ENCODE data around the gene LRRC26. TPM values are rescaled to one million over a fixed set of nuclear protein-coding genes. Genes with fewer than 3 reads are reported as not detected.

The LRRC26 gene
- polyA plus RNA-seq, 1 donor (not counting 4 experiments of a cell fraction or from before 2014, with no cell fraction given): not detected

DNA sequence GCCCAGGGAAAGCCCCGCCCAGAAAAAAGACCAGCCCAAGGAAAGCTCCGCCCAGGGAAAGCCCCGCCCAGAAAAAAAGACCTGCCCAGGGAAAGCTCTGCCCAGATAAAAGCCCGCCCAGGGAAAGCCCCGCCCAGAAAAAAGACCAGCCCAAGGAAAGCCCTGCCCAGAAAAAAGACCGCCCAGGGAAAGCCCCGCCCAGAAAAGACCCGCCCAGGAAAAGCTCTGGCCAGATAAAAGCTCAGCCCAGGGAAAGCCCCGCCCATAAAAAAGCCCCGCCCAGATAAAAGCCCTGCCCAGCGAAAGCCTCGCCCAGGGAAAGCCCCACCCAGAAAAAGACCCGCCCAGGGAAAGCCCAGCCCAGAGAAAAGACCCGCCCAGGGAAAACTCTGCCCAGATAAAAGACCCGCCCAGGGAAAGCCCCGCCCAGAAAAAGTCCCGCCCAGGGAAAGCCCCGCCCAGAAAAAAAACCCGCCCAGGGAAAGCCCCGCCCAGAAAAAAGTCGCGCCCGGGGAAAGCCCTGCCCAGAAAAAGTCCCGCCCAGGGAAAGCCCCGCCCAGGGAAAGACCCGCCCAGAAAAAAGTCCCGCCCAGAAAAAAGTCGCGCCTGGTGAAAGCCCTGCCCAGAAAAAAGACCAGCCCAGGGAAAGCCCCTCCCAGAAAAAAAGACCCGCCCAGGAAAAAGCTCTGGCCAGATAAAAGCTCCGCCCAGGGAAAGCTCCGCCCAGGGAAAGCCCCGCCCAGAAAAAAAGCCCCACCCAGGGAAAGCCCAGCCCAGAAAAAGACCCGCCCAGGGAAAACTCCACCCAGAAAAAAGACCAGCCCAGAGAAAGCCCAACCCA lies 19.0 kb downstream of the LRRC26 start:
- Histone ChIP-seq H4K20me1 (ENCODE audit: control insufficient read depth, extremely low read depth, insufficient read depth, low read length) (no peaks in the 10 kb centered on the region), H3K4me3 (ENCODE audit: control insufficient read depth in 2 of 3, extremely low read depth in 1 of 3, insufficient read depth in 2 of 3, low read depth in 1 of 3, low read length in 3 of 3) (no peak overlapping the region), H3K27ac (ENCODE audit: control insufficient read depth, insufficient read depth, low read length) (no peak overlapping the region), H3K9me3 (ENCODE audit: control insufficient read depth, low read depth, low read length) (no peaks in the 10 kb centered on the region), H3K4me2 (ENCODE audit: control insufficient read depth, extremely low read depth, insufficient read depth, low read depth, low read length) (no peak overlapping the region), H3K9ac (ENCODE audit: control insufficient read depth, extremely low read depth, insufficient read depth, low read length) (no peak overlapping the region), H3K9me1 (ENCODE audit: control insufficient read depth, extremely low read depth, insufficient read depth, low read length) (no peaks in the 10 kb centered on the region), H3K79me2 (ENCODE audit: control insufficient read depth, insufficient read depth, low read length) (no peaks in the 10 kb centered on the region), H3K36me3 (ENCODE audit: control insufficient read depth in 2 of 2, extremely low read depth in 1 of 2, insufficient read depth in 2 of 2, low read length in 2 of 2) (no peaks in the 10 kb centered on the region), H3K27me3 (ENCODE audit: control insufficient read depth, extremely low read depth, insufficient read depth, low read length) (peaks cover 5% of the 10 kb centered on the region), H2AFZ (ENCODE audit: control insufficient read depth, low read length) (no peak overlapping the region), H3K4me1 (ENCODE audit: control insufficient read depth, extremely low read depth, insufficient read depth, low read length) (no peaks in the 10 kb centered on the region)
- no peak for TF ChIP-seq CTCF (optimal IDR thresholded peaks at IDR 0.05 in 1 of 3, IDR thresholded peaks at IDR 0.05 in 1 of 3, conservative IDR thresholded peaks at IDR 0.05 in 1 of 3; ENCODE audit: extremely low read depth in 1 of 3, insufficient read depth in 2 of 3, low read length in 3 of 3)
- no peak for TF ChIP-seq EZH2 (IDR thresholded peaks at IDR 0.05; ENCODE audit: low read length)
- DNase-seq (ENCODE audit: low read depth, low spot score) (no peak), FAIRE-seq (no peak)
- dilution Hi-C loops (cut with MboI; ENCODE audit: extremely low pct_ligation_motif_present, low sequenced_read_pairs): no loop called here

DNA sequence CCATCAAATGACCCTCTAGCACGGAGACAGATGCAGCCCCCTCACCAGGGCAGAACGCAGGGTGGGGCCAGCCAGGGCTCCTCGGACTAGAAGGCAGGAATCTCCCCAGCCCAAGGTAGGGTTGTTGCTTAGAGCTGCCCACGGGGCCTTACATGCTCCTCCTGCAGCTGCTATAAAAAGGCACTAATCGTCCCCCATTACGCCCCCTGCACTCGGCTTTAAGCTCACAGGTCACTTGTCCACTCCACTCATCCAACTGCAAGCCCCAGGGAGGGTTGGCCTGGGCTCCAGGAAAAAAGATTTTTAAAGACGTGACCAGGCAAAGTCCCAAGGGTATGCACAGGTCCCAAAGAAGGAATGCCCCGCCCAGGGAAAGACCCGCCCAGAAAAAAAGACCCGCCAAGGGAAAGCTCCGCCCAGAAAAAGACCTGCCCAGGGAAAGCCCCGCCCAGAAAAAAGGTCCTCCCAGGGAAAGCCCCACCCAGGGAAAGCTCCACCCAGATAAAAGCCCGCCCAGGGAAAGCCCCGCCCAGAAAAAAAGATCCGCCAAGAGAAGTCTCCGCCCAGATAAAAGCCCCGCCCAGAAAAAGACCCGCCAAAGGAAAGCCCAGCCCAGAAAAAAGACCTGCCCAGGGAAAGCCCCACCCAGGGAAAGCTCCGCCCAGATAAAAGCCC lies 19.8 kb downstream of the LRRC26 start:
- no peak overlapping the region for H2AFZ ChIP-seq (ENCODE audit: control insufficient read depth, low read length)
- H3K4me2 ChIP-seq (ENCODE audit: control insufficient read depth, extremely low read depth, insufficient read depth, low read depth, low read length): no peak overlapping the region
- H3K4me3 ChIP-seq (ENCODE audit: control insufficient read depth in 2 of 3, extremely low read depth in 1 of 3, insufficient read depth in 2 of 3, low read depth in 1 of 3, low read length in 3 of 3): no peak overlapping the region
- H3K27ac ChIP-seq (ENCODE audit: control insufficient read depth, insufficient read depth, low read length): no peak overlapping the region
- no peak overlapping the region for H3K9ac ChIP-seq (ENCODE audit: control insufficient read depth, extremely low read depth, insufficient read depth, low read length)
- H3K9me1 ChIP-seq (ENCODE audit: control insufficient read depth, extremely low read depth, insufficient read depth, low read length): no peaks in the 10 kb centered on the region
- dilution Hi-C loops (cut with MboI; ENCODE audit: extremely low pct_ligation_motif_present, low sequenced_read_pairs): no loop called here
- no peaks in the 10 kb centered on the region for H3K4me1 ChIP-seq (ENCODE audit: control insufficient read depth, extremely low read depth, insufficient read depth, low read length)
- no peaks in the 10 kb centered on the region for H3K9me3 ChIP-seq (ENCODE audit: control insufficient read depth, low read depth, low read length)
- peaks cover 5% of the 10 kb centered on the region for H3K27me3 ChIP-seq (ENCODE audit: control insufficient read depth, extremely low read depth, insufficient read depth, low read length)
- no peak for TF ChIP-seq EZH2 (IDR thresholded peaks at IDR 0.05; ENCODE audit: low read length)
- no peak for TF ChIP-seq CTCF (optimal IDR thresholded peaks at IDR 0.05 in 1 of 3, IDR thresholded peaks at IDR 0.05 in 1 of 3, conservative IDR thresholded peaks at IDR 0.05 in 1 of 3; ENCODE audit: extremely low read depth in 1 of 3, insufficient read depth in 2 of 3, low read length in 3 of 3)
- DNase-seq (ENCODE audit: low read depth, low spot score) (no peak), FAIRE-seq (no peak)
- H4K20me1 ChIP-seq (ENCODE audit: control insufficient read depth, extremely low read depth, insufficient read depth, low read length): no peaks in the 10 kb centered on the region
- no peaks in the 10 kb centered on the region for H3K79me2 ChIP-seq (ENCODE audit: control insufficient read depth, insufficient read depth, low read length)
- H3K36me3 ChIP-seq (ENCODE audit: control insufficient read depth in 2 of 2, extremely low read depth in 1 of 2, insufficient read depth in 2 of 2, low read length in 2 of 2): no peaks in the 10 kb centered on the region

Data from keratinocyte (primary cell).